WTC11 (cell line): ENCODE data around the gene PLEKHH1. TPM values are rescaled to one million over a fixed set of nuclear protein-coding genes. Genes with fewer than 3 reads are reported as not detected.

Experiments used
- ATAC-seq: fragments of 200-7000 bp; cut with Tn5 transposase; 2 replicates; pipeline ENCODE4 v1.10.0; 2021; ENCODE audit warnings: mild to moderate bottlenecking, moderate library complexity
- CTCF ChIA-PET: fragments of 300-600 bp; sonication (Branson Sonifier 250); formaldehyde crosslinking; loops from one replicate; lab custom pipeline; 2021; ENCODE audit warnings: antibody characterized with exemption; lab: Charles Lee
- POLR2A ChIA-PET: fragments of 350-600 bp; sonication (Branson Sonifier 250); formaldehyde crosslinking; loops from one replicate; lab custom pipeline; 2021; ENCODE audit warnings: antibody characterized with exemption; lab: Charles Lee
- DNase-seq: peaks from one replicate; pipeline ENCODE4 v3.0.0; 2021; ENCODE audit warnings: low spot score
- H3K27ac Mint-ChIP-seq: 2 replicates; pipeline ENCODE4 v1.8.0; 2021; ENCODE audit warnings: mixed read lengths
- H3K27me3 Mint-ChIP-seq: 2 replicates; pipeline ENCODE4 v1.8.0; 2021; ENCODE audit warnings: low read depth, mild to moderate bottlenecking, moderate library complexity, mixed read lengths
- H3K36me3 Mint-ChIP-seq: 2 replicates; pipeline ENCODE4 v1.8.0; 2021; ENCODE audit warnings: mixed read lengths
- H3K4me1 Mint-ChIP-seq: 2 replicates; pipeline ENCODE4 v1.8.0; 2022; ENCODE audit warnings: mixed read lengths
- H3K4me3 Mint-ChIP-seq: 2 replicates; pipeline ENCODE4 v1.8.0; 2021; ENCODE audit warnings: mild to moderate bottlenecking, moderate library complexity, mixed read lengths
- H3K9me3 Mint-ChIP-seq: 2 replicates; pipeline ENCODE4 v1.8.0; 2021; ENCODE audit warnings: mixed read lengths
- AFF4 ChIP-seq: sonication (generic); formaldehyde crosslinking; IDR thresholded peaks from 2 replicates; pipeline ENCODE4 v1.8.1; 2023; ENCODE audit warnings: mild to moderate bottlenecking, missing genetic modification reagents, borderline replicate concordance
- CDX4 ChIP-seq: fragments of 250-450 bp; sonication (Bioruptor Pico); IDR thresholded peaks from 2 replicates; pipeline ENCODE4 v1.9.0; 2021; ENCODE audit warnings: moderate library complexity, mild to moderate bottlenecking, inconsistent platforms, borderline replicate concordance
- ERG ChIP-seq: fragments of 250-450 bp; sonication (Bioruptor Pico); IDR thresholded peaks from 2 replicates; pipeline ENCODE4 v1.8.0; 2021; ENCODE audit warnings: mild to moderate bottlenecking
- FOXK1 ChIP-seq: sonication (generic); formaldehyde crosslinking; IDR thresholded peaks from 2 replicates; pipeline ENCODE4 v1.8.0; 2022; ENCODE audit warnings: mild to moderate bottlenecking, moderate library complexity, missing genetic modification reagents
- FOXP4 ChIP-seq: sonication (generic); formaldehyde crosslinking; IDR thresholded peaks from 2 replicates; pipeline ENCODE4 v1.8.0; 2022; ENCODE audit warnings: mild to moderate bottlenecking, missing genetic modification reagents
- GABPB1 ChIP-seq: sonication (generic); formaldehyde crosslinking; IDR thresholded peaks from 2 replicates; pipeline ENCODE4 v1.8.1; 2023; ENCODE audit warnings: mild to moderate bottlenecking, missing genetic modification reagents
- HMGXB4 ChIP-seq: sonication (generic); formaldehyde crosslinking; IDR thresholded peaks from 2 replicates; pipeline ENCODE4 v1.8.1; 2023; ENCODE audit warnings: mild to moderate bottlenecking, moderate library complexity, missing genetic modification reagents
- MAX ChIP-seq: sonication (generic); formaldehyde crosslinking; IDR thresholded peaks from 2 replicates; pipeline ENCODE4 v1.8.0; 2022; ENCODE audit warnings: mild to moderate bottlenecking, missing genetic modification reagents
- MLX ChIP-seq: sonication (generic); formaldehyde crosslinking; IDR thresholded peaks from 2 replicates; pipeline ENCODE4 v1.8.1; 2023; ENCODE audit warnings: mild to moderate bottlenecking, missing genetic modification reagents, moderate library complexity
- SOX15 ChIP-seq: fragments of 250-450 bp; sonication (Bioruptor Pico); IDR thresholded peaks from 2 replicates; pipeline ENCODE4 v1.9.0; 2021; ENCODE audit warnings: mild to moderate bottlenecking
- TP53 ChIP-seq: sonication (generic); formaldehyde crosslinking; IDR thresholded peaks from 2 replicates; pipeline ENCODE4 v1.8.1; 2023; ENCODE audit warnings: mild to moderate bottlenecking, missing genetic modification reagents
- ZMAT4 ChIP-seq: fragments of 250-450 bp; sonication (Bioruptor Pico); IDR thresholded peaks from 2 replicates; pipeline ENCODE4 v1.9.0; 2021; ENCODE audit warnings: mild to moderate bottlenecking
- ZNF425 ChIP-seq: fragments of 250-450 bp; sonication (Bioruptor Pico); conservative IDR thresholded peaks from 2 replicates; pipeline ENCODE4 v1.9.0; 2021; ENCODE audit warnings: mild to moderate bottlenecking
- ZNF512 ChIP-seq: sonication (generic); formaldehyde crosslinking; IDR thresholded peaks from 2 replicates; pipeline ENCODE4 v1.8.1; 2022; ENCODE audit warnings: missing genetic modification reagents, borderline replicate concordance
- ZNF532 ChIP-seq: fragments of 250-450 bp; sonication (Bioruptor Pico); IDR thresholded peaks from 2 replicates; pipeline ENCODE4 v1.9.0; 2021; ENCODE audit warnings: mild to moderate bottlenecking, borderline replicate concordance
- total RNA-seq: library from RNA; stranded (reverse); gene quantifications from 3 replicates; pipeline ENCODE4 v1.2.3, GENCODE V29; 2021

PLEKHH1 gene
- total RNA-seq, 1 experiment from 2014 or later = 48.3 TPM

GRCh38 chr14:67572608-67573007 lies 39.5 kb downstream of the PLEKHH1 start:
- ChIA-PET POLR2A (no interaction called here), CTCF (interaction anchor here (1.1 to 8.0 kb wide), 14 partner anchors 11 to 159 kb away, joined by 3 to 173 read pairs (median 17); no protein-coding TSS in a partner anchor)
- ATAC-seq = no peak
- H3K27ac Mint-ChIP-seq = no peak overlapping the region
- H3K4me3 Mint-ChIP-seq = no peak overlapping the region
- no peaks in the 10 kb centered on the region for H3K27me3 Mint-ChIP-seq
- DNase-seq = no peak
- H3K36me3 Mint-ChIP-seq = peaks cover 16% of the 10 kb centered on the region
- H3K9me3 Mint-ChIP-seq = no peaks in the 10 kb centered on the region
- H3K4me1 Mint-ChIP-seq = peaks cover 2% of the 10 kb centered on the region; the same call in 1 of the 2 replicates
- TF ChIP-seq FOXK1 (CRISPR knock-in tag) (no peak), ZNF425 (CRISPR knock-in tag) (no peak), CDX4 (no peak), SOX15 (CRISPR knock-in tag) (no peak), ERG (CRISPR knock-in tag) (no peak), TP53 (CRISPR knock-in tag) (no peak), ZNF512 (CRISPR knock-in tag) (no peak), GABPB1 (no peak), ZNF532 (CRISPR knock-in tag) (no peak), MAX (CRISPR knock-in tag) (no peak), AFF4 (no peak), FOXP4 (CRISPR knock-in tag) (no peak), HMGXB4 (CRISPR knock-in tag) (no peak), ZMAT4 (CRISPR knock-in tag) (no peak), MLX (CRISPR knock-in tag) (no peak)
